ENCODE data around the gene FAM124A. TPM values are rescaled to one million over a fixed set of nuclear protein-coding genes. Genes with fewer than 3 reads are reported as not detected.
A peak's percentile ranks its signal among the peaks of the same experiment; 100 is the strongest.
"Not testable (repeated sequence)": the region's sequence is repeated elsewhere in the genome, so short reads cannot be mapped to it uniquely, and the experiment has no call there.

The FAM124A gene
- polyA plus RNA-seq, 12 donors = 1.4 to 3.9 (median 2.0) TPM; not detected in 1

- no peak for DNase-seq
Measured at GRCh38 chr13:51266642-51267041, 44.4 kb downstream of the FAM124A start.

- no peak for DNase-seq
Measured at GRCh38 chr13:51267622-51268021, 45.4 kb downstream of the FAM124A start.

GRCh38 chr13:51269039-51269438 is 46.8 kb downstream of the FAM124A start:
- DNase-seq = no peak

GRCh38 chr13:51270623-51271415 is 48.6 kb downstream of the FAM124A start:
- no peak for DNase-seq

- no peak for DNase-seq
Measured at GRCh38 chr13:51271528-51272085, 49.4 kb downstream of the FAM124A start.

GRCh38 chr13:51275101-51275500 is 52.9 kb downstream of the FAM124A start:
- no peak for DNase-seq

- DNase-seq = no peak
Measured at GRCh38 chr13:51276636-51277035, 54.4 kb downstream of the FAM124A start.

GRCh38 chr13:51277928-51278327 is 55.7 kb downstream of the FAM124A start:
- no peak for DNase-seq

- DNase-seq = no peak
Measured at GRCh38 chr13:51278426-51279130, 56.4 kb downstream of the FAM124A start.

- no peak for DNase-seq
Measured at GRCh38 chr13:51280379-51280940, 58.3 kb downstream of the FAM124A start.

- no peak for DNase-seq
Measured at GRCh38 chr13:51282322-51282721, 60.1 kb downstream of the FAM124A start.

GRCh38 chr13:51282923-51283322 is 60.7 kb downstream of the FAM124A start:
- DNase-seq = not testable (repeated sequence)

GRCh38 chr13:51283371-51283770 is 61.2 kb downstream of the FAM124A start:
- DNase-seq = no peak

GRCh38 chr13:51284339-51284738 is 62.1 kb downstream of the FAM124A start:
- DNase-seq = no peak

- peak; percentile 81 for DNase-seq
Measured at GRCh38 chr13:51286135-51287002, 64.2 kb downstream of the FAM124A start.

- DNase-seq = no peak
Measured at GRCh38 chr13:51287758-51288157, 65.6 kb downstream of the FAM124A start.

GRCh38 chr13:51288254-51288653 is 66.1 kb downstream of the FAM124A start:
- DNase-seq = not testable (repeated sequence)

GRCh38 chr13:51291341-51291740 is 69.1 kb downstream of the FAM124A start:
- no peak for DNase-seq

GRCh38 chr13:51292000-51292565 is 69.9 kb downstream of the FAM124A start:
- no peak for DNase-seq

- DNase-seq = no peak
Measured at GRCh38 chr13:51297556-51297955, 75.4 kb downstream of the FAM124A start.

- no peak for DNase-seq
Measured at GRCh38 chr13:51298812-51299211, 76.6 kb downstream of the FAM124A start.
